HCT116 (cell line): ENCODE measurements around the gene SMIM36. TPM values are rescaled to one million over a fixed set of nuclear protein-coding genes. Genes with fewer than 3 reads are reported as not detected.
"Not testable (repeated sequence)": the region's sequence is repeated elsewhere in the genome, so short reads cannot be mapped to it uniquely, and the experiment has no call there.

Experiments used
- ATAC-seq: fragments of 200-7000 bp; cut with Tn5 transposase; 2 replicates; pipeline ENCODE4 v1.9.1; 2020; ENCODE audit warnings: mild to moderate bottlenecking, moderate library complexity
- BruUV-seq: library from RNA; stranded (reverse); fragments of 400-500 nt; replicated peaks from 2 replicates; lab custom pipeline; 2021; lab: Mats Ljungman, UMichigan
- CTCF ChIA-PET: fragments of 300-600 bp; sonication (Branson Sonifier 250); formaldehyde crosslinking; loops from one replicate; lab custom pipeline; 2021; ENCODE audit warnings: antibody characterized with exemption; lab: Charles Lee
- POLR2A ChIA-PET: fragments of 300-600, 350-600 bp; sonication (Branson Sonifier 250); formaldehyde crosslinking; loops from one replicate; lab custom pipeline; 2021; ENCODE audit warnings: antibody characterized with exemption; lab: Charles Lee
- RAD21 ChIA-PET, 2 experiments: fragments of 300-600 bp; sonication (Branson Sonifier 250); formaldehyde crosslinking; loops; one replicate each; lab custom pipeline; 2023; ENCODE audit warnings: low total read pairs in 2 of 2; ENCODE audit not compliant: uncharacterized antibody in 2 of 2, unreplicated experiment in 2 of 2, low non-redundant PET in 1 of 2; lab: Charles Lee
- DNase-seq: peaks from one replicate; pipeline ENCODE4 v3.0.0-alpha.2; 2010; ENCODE audit warnings: low read depth, low spot score
- H2AFZ ChIP-seq: fragments of 200-600 bp; shearing (Covaris generic), sonication (generic); 2 replicates; pipeline ENCODE4 v1.6.1; 2017; ENCODE audit warnings: low read depth, mixed run types, mixed read lengths, antibody characterized with exemption, low read length; ENCODE audit not compliant: poor library complexity, severe bottlenecking
- H3K27ac ChIP-seq: 2 replicates; pipeline ENCODE4 v1.5.1; 2012; ENCODE audit warnings: low read depth, low read length
- H3K27me3 ChIP-seq: fragments of 200-600 bp; sonication (generic); 2 replicates; pipeline ENCODE4 v1.6.1; 2016; ENCODE audit warnings: mixed run types, low read length, mixed read lengths; ENCODE audit not compliant: insufficient read depth
- H3K36me3 ChIP-seq, 2 experiments: fragments of 200-500 bp in 1 of 2; fragments of 200-600 bp in 1 of 2; sonication (Bioruptor generic) in 1 of 2; sonication (generic) in 1 of 2; 2 replicates each; pipeline versions ENCODE4 v1.5.1 to v1.6.1; 2014 to 2016; ENCODE audit warnings: low read length in 2 of 2, inconsistent platforms in 1 of 2, mixed read lengths in 1 of 2, mixed run types in 1 of 2; ENCODE audit not compliant: insufficient read depth in 2 of 2, control insufficient read depth in 1 of 2
- H3K4me1 ChIP-seq, 2 experiments: fragments of 200-600 bp in 1 of 2; sonication (generic) in 1 of 2; 2 replicates each; pipeline versions ENCODE4 v1.5.1 to v1.6.1; 2012 to 2017; ENCODE audit warnings: low read length in 2 of 2, inconsistent platforms in 1 of 2, mild to moderate bottlenecking in 1 of 2, mixed read lengths in 1 of 2, mixed run types in 1 of 2, moderate library complexity in 1 of 2; ENCODE audit not compliant: insufficient read depth in 2 of 2, control insufficient read depth in 1 of 2
- H3K4me2 ChIP-seq: fragments of 200-600 bp; sonication (generic); 2 replicates; pipeline ENCODE4 v1.6.1; 2017; ENCODE audit warnings: mixed run types, low read length, mixed read lengths
- H3K4me3 ChIP-seq, 2 experiments: fragments of 200-600 bp in 1 of 2; sonication (generic) in 1 of 2; replicated peaks in 1 of 2; 2 replicates each; pipeline ENCODE4 v1.5.1; 2011 to 2016; ENCODE audit warnings: low read length in 2 of 2, control low read depth in 1 of 2, low read depth in 1 of 2, mild to moderate bottlenecking in 1 of 2, mixed read lengths in 1 of 2, mixed run types in 1 of 2
- H3K79me2 ChIP-seq: fragments of 200-600 bp; sonication (generic); 2 replicates; pipeline ENCODE4 v1.6.1; 2017; ENCODE audit warnings: mild to moderate bottlenecking, mixed run types, low read length, moderate library complexity, mixed read lengths; ENCODE audit not compliant: insufficient read depth
- H3K9ac ChIP-seq: fragments of 200-600 bp; sonication (generic); 2 replicates; pipeline ENCODE4 v1.6.1; 2016; ENCODE audit warnings: low read length, mixed read lengths
- H3K9me2 ChIP-seq: fragments of 200-600 bp; sonication (generic), shearing (Covaris generic); 2 replicates; pipeline ENCODE4 v1.6.1; 2017; ENCODE audit warnings: mixed run types, mild to moderate bottlenecking, moderate library complexity; ENCODE audit not compliant: insufficient read depth
- H3K9me3 ChIP-seq, 2 experiments: fragments of 200-500 bp in 1 of 2; fragments of 200-600 bp in 1 of 2; sonication (Bioruptor generic) in 1 of 2; sonication (generic) in 1 of 2; 2 replicates each; pipeline ENCODE4 v1.6.1; 2014 to 2017; ENCODE audit warnings: low read length in 2 of 2, mixed read lengths in 2 of 2, inconsistent platforms in 1 of 2, low read depth in 1 of 2, mild to moderate bottlenecking in 1 of 2, mixed run types in 1 of 2, moderate library complexity in 1 of 2; ENCODE audit not compliant: control insufficient read depth in 1 of 2, insufficient read depth in 1 of 2
- H4K20me1 ChIP-seq: fragments of 200-600 bp; sonication (generic), shearing (Covaris generic); 2 replicates; pipeline ENCODE4 v1.6.1; 2017; ENCODE audit warnings: mixed run types, mild to moderate bottlenecking, moderate library complexity; ENCODE audit not compliant: insufficient read depth
- CBX3 ChIP-seq: IDR thresholded peaks from 2 replicates; pipeline ENCODE4 v1.6.1; 2012; ENCODE audit warnings: low read depth
- CEBPB ChIP-seq: IDR thresholded peaks from 2 replicates; pipeline ENCODE4 v1.6.1; 2012; ENCODE audit warnings: low read depth
- EGR1 ChIP-seq: IDR thresholded peaks from 2 replicates; pipeline ENCODE4 v1.6.1; 2012; ENCODE audit warnings: low read depth
- ELF1 ChIP-seq: IDR thresholded peaks from 2 replicates; pipeline ENCODE4 v1.6.1; 2012; ENCODE audit warnings: low read depth, borderline replicate concordance
- EZH2 ChIP-seq: fragments of 200-600 bp; sonication (generic); IDR thresholded peaks from 2 replicates; pipeline ENCODE4 v1.6.1; 2017; ENCODE audit warnings: antibody characterized with exemption, mixed run types
- EZH2phosphoT487 ChIP-seq: fragments of 200-600 bp; IDR thresholded peaks from 2 replicates; pipeline ENCODE4 v1.6.1; 2018; ENCODE audit warnings: antibody characterized with exemption, borderline replicate concordance
- FOSL1 ChIP-seq: IDR thresholded peaks from 2 replicates; pipeline ENCODE4 v1.6.1; 2012; ENCODE audit warnings: low read depth
- POLR2A ChIP-seq: IDR thresholded peaks from 2 replicates; pipeline ENCODE4 v1.7.0; 2011; ENCODE audit warnings: borderline replicate concordance; ENCODE audit not compliant: insufficient read depth, insufficient read length; ENCODE audit errors: extremely low read depth
- POLR2AphosphoS5 ChIP-seq: IDR thresholded peaks from 2 replicates; pipeline ENCODE4 v1.6.1; 2011; ENCODE audit warnings: mild to moderate bottlenecking, low read depth, low read length, moderate library complexity
- SIN3A ChIP-seq: IDR thresholded peaks from 2 replicates; pipeline ENCODE4 v1.6.1; 2012; ENCODE audit warnings: low read depth
- SP1 ChIP-seq: IDR thresholded peaks from 2 replicates; pipeline ENCODE4 v1.6.1; 2012; ENCODE audit warnings: low read depth
- SRF ChIP-seq: IDR thresholded peaks from 2 replicates; pipeline ENCODE4 v1.6.1; 2012; ENCODE audit warnings: low read depth
- YY1 ChIP-seq: IDR thresholded peaks from 2 replicates; pipeline ENCODE4 v1.6.1; 2011; ENCODE audit warnings: low read length, low read depth, moderate library complexity, mild to moderate bottlenecking; ENCODE audit not compliant: insufficient replicate concordance; ENCODE audit errors: extremely low read depth
- ZFX ChIP-seq: fragments of 450-650 bp; IDR thresholded peaks from 2 replicates; pipeline ENCODE4 v1.6.1; 2017
- ZNF274 ChIP-seq: fragments of 200-500 bp; sonication (Bioruptor generic); IDR thresholded peaks from 2 replicates; pipeline ENCODE4 v1.6.1; 2014; ENCODE audit warnings: mild to moderate bottlenecking, low read depth, low read length, inconsistent platforms
- intact Hi-C: fragments of 100-400 bp; cut with micrococcal nuclease; formaldehyde crosslinking; loops from 2 replicates; pipeline ENCODE4 v1.10.0; 2022
- total RNA-seq: library from RNA; stranded (reverse); gene quantifications from one replicate; pipeline ENCODE4 v1.2.1, GENCODE V29; 2021; ENCODE audit not compliant: unreplicated experiment
- TF ChIP-seq, protein P1 (sequence below): IDR thresholded peaks from 2 replicates; pipeline ENCODE4 v1.6.1; 2011; ENCODE audit warnings: mild to moderate bottlenecking, low read length, moderate library complexity; ENCODE audit not compliant: insufficient replicate concordance; ENCODE audit errors: extremely low read depth
- TF ChIP-seq, protein P2 (sequence below): IDR thresholded peaks from 2 replicates; pipeline ENCODE4 v1.6.1; 2012
- TF ChIP-seq, protein P3 (sequence below), 3 experiments: fragments of 200-600 bp in 1 of 3; sonication (generic) in 1 of 3; IDR thresholded peaks in 2 of 3; conservative IDR thresholded peaks in 1 of 3; 2 replicates each; pipeline ENCODE4 v1.5.1; 2012 to 2017; ENCODE audit warnings: low read depth in 2 of 3, low read length in 2 of 3, antibody characterized with exemption in 1 of 3, borderline replicate concordance in 1 of 3, control low read depth in 1 of 3, mild to moderate bottlenecking in 1 of 3, mixed read lengths in 1 of 3, mixed run types in 1 of 3, moderate library complexity in 1 of 3; ENCODE audit not compliant: insufficient read depth in 1 of 3

SMIM36 gene
- total RNA-seq, 1 experiment from 2014 or later, result 0.37 TPM

DNA sequence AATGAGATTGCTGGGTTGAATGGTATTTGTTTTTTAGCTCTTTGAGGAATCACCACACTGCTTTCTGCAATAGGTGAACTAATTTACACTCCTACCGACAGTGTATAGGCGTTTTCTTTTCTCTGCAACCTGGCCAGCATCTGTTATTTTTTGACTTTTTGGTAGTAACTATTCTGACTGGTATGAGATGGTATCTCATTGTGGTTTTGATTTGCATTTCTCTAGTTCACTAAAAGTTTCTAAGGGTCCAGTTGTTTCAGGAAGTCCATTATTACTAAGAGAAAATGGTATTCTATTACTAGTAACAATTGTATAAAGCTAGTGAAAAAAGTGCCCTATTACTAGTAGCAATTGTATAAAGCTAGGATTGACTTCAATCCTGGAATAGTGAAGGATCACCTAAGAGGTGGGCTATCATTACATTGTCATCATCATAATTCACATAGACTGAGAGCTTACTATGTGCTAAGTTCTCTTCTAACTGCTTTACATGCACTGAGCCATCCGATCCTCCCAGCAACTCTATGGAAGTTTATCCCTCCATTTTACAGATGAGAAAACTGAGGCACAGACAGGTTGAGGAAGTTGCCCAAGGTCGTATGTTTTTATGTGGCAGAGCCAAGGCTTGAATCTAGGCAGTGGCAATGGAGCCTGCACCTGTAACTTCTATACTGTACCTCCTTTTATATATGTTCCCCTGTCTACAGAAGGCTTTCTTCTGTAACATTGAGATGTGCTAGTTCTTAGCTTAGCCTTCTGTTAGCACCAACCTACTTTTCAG lies 13.4 kb upstream of the SMIM36 start:
- no peak overlapping the region for H2AFZ ChIP-seq
- POLR2A ChIA-PET, result interaction anchor here (0.6 kb wide), 1 partner anchor 47 kb away, joined by 3 read pairs; no protein-coding TSS in a partner anchor
- no peaks in the 10 kb centered on the region for H3K9me2 ChIP-seq
- no peak overlapping the region for H3K27ac ChIP-seq
- no peaks in the 10 kb centered on the region for H3K4me1 ChIP-seq
- ATAC-seq (no peak), DNase-seq (no peak)
- peaks cover 22% of the 10 kb centered on the region for H3K27me3 ChIP-seq
- TF ChIP-seq CBX3, result no peak
- TF ChIP-seq EZH2, result no peak
- TF ChIP-seq FOSL1, result no peak
- no peak for TF ChIP-seq EZH2phosphoT487
- no peak for TF ChIP-seq ZFX
- no peak for TF ChIP-seq EGR1
- no peak for TF ChIP-seq SRF
- TF ChIP-seq ZNF274, result no peak
- TF ChIP-seq, protein P1, sequence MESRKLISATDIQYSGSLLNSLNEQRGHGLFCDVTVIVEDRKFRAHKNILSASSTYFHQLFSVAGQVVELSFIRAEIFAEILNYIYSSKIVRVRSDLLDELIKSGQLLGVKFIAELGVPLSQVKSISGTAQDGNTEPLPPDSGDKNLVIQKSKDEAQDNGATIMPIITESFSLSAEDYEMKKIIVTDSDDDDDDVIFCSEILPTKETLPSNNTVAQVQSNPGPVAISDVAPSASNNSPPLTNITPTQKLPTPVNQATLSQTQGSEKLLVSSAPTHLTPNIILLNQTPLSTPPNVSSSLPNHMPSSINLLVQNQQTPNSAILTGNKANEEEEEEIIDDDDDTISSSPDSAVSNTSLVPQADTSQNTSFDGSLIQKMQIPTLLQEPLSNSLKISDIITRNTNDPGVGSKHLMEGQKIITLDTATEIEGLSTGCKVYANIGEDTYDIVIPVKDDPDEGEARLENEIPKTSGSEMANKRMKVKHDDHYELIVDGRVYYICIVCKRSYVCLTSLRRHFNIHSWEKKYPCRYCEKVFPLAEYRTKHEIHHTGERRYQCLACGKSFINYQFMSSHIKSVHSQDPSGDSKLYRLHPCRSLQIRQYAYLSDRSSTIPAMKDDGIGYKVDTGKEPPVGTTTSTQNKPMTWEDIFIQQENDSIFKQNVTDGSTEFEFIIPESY, result no peak
- TF ChIP-seq, protein P2, sequence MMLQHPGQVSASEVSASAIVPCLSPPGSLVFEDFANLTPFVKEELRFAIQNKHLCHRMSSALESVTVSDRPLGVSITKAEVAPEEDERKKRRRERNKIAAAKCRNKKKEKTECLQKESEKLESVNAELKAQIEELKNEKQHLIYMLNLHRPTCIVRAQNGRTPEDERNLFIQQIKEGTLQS, result no peak
- no peak for TF ChIP-seq POLR2A
- no peak for TF ChIP-seq CEBPB
- no peak for TF ChIP-seq SP1
- no peak for TF ChIP-seq SIN3A
- TF ChIP-seq ELF1, result no peak
- TF ChIP-seq POLR2AphosphoS5, result no peak
- no peak for TF ChIP-seq YY1
- TF ChIP-seq, protein P3, sequence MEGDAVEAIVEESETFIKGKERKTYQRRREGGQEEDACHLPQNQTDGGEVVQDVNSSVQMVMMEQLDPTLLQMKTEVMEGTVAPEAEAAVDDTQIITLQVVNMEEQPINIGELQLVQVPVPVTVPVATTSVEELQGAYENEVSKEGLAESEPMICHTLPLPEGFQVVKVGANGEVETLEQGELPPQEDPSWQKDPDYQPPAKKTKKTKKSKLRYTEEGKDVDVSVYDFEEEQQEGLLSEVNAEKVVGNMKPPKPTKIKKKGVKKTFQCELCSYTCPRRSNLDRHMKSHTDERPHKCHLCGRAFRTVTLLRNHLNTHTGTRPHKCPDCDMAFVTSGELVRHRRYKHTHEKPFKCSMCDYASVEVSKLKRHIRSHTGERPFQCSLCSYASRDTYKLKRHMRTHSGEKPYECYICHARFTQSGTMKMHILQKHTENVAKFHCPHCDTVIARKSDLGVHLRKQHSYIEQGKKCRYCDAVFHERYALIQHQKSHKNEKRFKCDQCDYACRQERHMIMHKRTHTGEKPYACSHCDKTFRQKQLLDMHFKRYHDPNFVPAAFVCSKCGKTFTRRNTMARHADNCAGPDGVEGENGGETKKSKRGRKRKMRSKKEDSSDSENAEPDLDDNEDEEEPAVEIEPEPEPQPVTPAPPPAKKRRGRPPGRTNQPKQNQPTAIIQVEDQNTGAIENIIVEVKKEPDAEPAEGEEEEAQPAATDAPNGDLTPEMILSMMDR (IDR thresholded peaks at IDR 0.05 in 2 of 3, conservative IDR thresholded peaks at IDR 0.05 in 1 of 3; ENCODE audit: borderline replicate concordance in 1 of 3, insufficient read depth in 1 of 3, low read depth in 2 of 3, low read length in 2 of 3), result no peak
- TF ChIP-seq, all 23 proteins: peak for 0
- Histone ChIP-seq H4K20me1 (no peaks in the 10 kb centered on the region), H3K4me2 (no peak overlapping the region), H3K9me3 (no peaks in the 10 kb centered on the region), H3K4me3 (no peak overlapping the region), H3K36me3 (no peaks in the 10 kb centered on the region), H3K9ac (no peak overlapping the region), H3K79me2 (no peaks in the 10 kb centered on the region)
- BruUV-seq, result no TSS peak
- RAD21 ChIA-PET, result no interaction called here
- intact Hi-C loops, result loop anchor here (10.0 kb wide), 1 partner anchor 1190 kb away; no protein-coding TSS in a partner anchor
- CTCF ChIA-PET, result interaction anchor here (0.7 to 3.5 kb wide), 5 partner anchors 10 to 246 kb away, joined by 3 to 25 read pairs (median 7); no protein-coding TSS in a partner anchor

DNA sequence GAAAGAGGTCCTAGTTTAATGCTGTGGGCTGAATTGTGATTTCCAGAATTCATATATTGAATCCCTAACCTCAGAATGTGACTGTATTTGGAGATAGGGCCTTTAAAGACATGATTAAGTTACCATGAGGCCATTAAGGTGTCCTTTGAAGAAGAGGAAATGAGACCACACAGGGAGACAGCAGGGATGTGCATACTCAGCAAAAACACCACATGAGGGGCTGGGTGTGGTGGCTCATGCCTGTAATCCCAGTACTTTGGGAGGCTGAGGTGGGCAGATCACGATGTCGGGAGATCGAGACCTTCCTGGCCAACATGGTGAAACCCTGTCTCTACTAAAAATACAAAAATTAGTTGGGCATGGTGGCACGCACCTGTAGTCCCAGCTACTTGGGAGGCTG lies 11.8 kb upstream of the SMIM36 start:
- H2AFZ ChIP-seq, H3K4me1 ChIP-seq, H3K4me3 ChIP-seq, BruUV-seq, H4K20me1 ChIP-seq, ATAC-seq, H3K4me2 ChIP-seq, H3K36me3 ChIP-seq, H3K9ac ChIP-seq, DNase-seq, H3K9me3 ChIP-seq, POLR2A ChIA-PET, H3K27ac ChIP-seq, H3K9me2 ChIP-seq, H3K79me2 ChIP-seq, RAD21 ChIA-PET: not testable (repeated sequence)
- CTCF ChIA-PET, result interaction anchor here (1.2 to 2.2 kb wide), 2 partner anchors 9 to 79 kb away, joined by 7 to 8 read pairs; no protein-coding TSS in a partner anchor
- peaks cover 38% of the 10 kb centered on the region for H3K27me3 ChIP-seq
- intact Hi-C loops, result loop anchor here (10.0 kb wide), 1 partner anchor 1192 kb away; no protein-coding TSS in a partner anchor
